Measurements from ENCODE around the gene LRRC36. TPM values are rescaled to one million over a fixed set of nuclear protein-coding genes. Genes with fewer than 3 reads are reported as not detected.

The LRRC36 gene, protein sequence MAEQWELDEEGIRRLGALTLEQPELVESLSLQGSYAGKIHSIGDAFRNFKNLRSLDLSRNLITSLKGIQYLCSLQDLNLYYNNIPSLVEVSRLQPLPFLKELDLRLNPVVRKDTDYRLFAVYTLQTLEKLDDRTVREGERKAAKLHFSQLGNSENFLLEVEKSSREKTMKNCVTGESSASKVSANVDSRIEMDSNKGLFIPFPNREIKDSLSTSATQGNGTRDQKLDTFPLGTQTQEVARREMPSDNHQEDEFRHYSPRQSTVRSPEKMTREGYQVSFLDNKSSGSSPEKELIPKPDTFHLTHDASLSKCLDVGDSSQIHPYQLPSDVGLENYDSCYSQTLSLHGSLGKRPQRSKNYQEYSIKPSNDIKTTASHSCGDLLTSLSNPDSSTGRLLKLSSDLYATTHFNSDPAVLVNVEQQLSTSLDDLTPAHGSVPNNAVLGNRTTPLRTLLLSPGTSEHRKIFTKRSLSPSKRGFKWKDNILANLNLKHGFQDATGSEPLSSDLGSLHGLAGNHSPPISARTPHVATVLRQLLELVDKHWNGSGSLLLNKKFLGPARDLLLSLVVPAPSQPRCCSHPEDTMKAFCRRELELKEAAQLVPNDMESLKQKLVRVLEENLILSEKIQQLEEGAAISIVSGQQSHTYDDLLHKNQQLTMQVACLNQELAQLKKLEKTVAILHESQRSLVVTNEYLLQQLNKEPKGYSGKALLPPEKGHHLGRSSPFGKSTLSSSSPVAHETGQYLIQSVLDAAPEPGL
- total RNA-seq (under 1 TPM in 1 of 10 donors, not detected in 9; 0.26 TPM), polyA plus RNA-seq (under 1 TPM; 0.42 to 0.88 TPM)
- long read RNA-seq, donor 1 = 0 reads
- long read RNA-seq, donor 2 = 0 reads
- long read RNA-seq, donor 3 = 0 reads

DNA sequence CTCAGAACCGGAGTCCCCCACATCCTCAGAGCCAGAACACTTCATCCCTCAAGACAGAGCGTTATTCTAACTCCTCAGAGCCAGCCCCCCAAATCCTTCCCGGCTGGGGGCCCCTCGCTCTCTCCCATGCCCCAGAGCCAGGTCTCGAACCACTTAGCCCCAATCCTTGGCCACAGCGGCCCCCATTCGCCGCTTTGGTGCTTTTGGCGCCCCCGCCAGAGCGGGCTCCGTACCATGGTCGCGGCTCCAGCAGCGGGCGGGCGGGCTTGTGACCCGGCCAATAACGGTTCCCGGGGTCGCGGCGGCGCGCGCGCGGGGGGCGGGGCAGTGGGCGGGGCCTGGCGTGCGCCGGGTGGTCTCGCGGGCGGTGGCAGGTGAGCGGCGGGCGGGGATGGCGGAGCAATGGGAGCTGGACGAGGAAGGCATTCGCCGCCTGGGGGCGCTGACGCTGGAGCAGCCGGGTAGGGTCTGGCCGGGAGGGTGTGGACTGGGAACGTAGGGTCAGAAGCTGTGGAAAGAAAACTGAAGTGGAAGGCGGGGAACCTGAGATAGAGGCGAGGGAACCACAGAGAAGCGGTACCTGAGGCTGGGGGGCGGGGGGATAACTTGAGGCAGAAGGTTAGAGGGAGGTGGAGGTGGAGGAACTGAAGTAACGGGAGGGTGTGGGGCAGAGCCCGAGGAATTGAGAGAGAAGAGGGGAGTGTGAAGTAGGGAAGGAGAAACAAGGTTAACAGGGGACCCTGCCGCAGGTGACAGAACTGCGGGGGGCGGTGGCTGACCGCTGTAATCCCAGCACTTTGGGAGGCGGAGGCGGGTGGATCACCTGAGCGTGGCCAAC, at the start of gene LRRC36, which contains the start of gene KCTD19:
LRRC36 (plus strand) TSS at position 344 of the 838 bp plus-strand sequence; CDS start at position 392, 48 bp downstream.
KCTD19 (minus strand) TSS at position 270 of the 838 bp plus-strand sequence; CDS start at position 236, 34 bp downstream.
- Histone ChIP-seq H3K4me3 (peak within 1 kb of the TSS; percentile 15 to 56 (median 48)), H3K27me3 (peaks cover 0 to 56% (median 26%) of the 10 kb centered on the region in 7 donors), H3K4me1 (peaks cover 4 to 24% (median 7%) of the 10 kb centered on the region in 9 donors), H3K27ac (no peak within 1 kb of the TSS), H3K9me3 (no peaks in the 10 kb centered on the region), H3K36me3 (no peaks in the 10 kb centered on the region)
- 7 to 8% methylated on average over 59 to 61 of the region's 61 CpGs for WGBS, 2 donors
- ATAC-seq = peak in 7 of 8 donors; percentile 44 to 71 (median 57)
- intact Hi-C loops (cut with DNase I) = no loop called here
- TF ChIP-seq, protein P1, sequence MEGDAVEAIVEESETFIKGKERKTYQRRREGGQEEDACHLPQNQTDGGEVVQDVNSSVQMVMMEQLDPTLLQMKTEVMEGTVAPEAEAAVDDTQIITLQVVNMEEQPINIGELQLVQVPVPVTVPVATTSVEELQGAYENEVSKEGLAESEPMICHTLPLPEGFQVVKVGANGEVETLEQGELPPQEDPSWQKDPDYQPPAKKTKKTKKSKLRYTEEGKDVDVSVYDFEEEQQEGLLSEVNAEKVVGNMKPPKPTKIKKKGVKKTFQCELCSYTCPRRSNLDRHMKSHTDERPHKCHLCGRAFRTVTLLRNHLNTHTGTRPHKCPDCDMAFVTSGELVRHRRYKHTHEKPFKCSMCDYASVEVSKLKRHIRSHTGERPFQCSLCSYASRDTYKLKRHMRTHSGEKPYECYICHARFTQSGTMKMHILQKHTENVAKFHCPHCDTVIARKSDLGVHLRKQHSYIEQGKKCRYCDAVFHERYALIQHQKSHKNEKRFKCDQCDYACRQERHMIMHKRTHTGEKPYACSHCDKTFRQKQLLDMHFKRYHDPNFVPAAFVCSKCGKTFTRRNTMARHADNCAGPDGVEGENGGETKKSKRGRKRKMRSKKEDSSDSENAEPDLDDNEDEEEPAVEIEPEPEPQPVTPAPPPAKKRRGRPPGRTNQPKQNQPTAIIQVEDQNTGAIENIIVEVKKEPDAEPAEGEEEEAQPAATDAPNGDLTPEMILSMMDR (IDR thresholded peaks at IDR 0.05) = peak; percentile 18 to 57 (median 42)
- peak; percentile 39 to 65 for DNase-seq

DNA sequence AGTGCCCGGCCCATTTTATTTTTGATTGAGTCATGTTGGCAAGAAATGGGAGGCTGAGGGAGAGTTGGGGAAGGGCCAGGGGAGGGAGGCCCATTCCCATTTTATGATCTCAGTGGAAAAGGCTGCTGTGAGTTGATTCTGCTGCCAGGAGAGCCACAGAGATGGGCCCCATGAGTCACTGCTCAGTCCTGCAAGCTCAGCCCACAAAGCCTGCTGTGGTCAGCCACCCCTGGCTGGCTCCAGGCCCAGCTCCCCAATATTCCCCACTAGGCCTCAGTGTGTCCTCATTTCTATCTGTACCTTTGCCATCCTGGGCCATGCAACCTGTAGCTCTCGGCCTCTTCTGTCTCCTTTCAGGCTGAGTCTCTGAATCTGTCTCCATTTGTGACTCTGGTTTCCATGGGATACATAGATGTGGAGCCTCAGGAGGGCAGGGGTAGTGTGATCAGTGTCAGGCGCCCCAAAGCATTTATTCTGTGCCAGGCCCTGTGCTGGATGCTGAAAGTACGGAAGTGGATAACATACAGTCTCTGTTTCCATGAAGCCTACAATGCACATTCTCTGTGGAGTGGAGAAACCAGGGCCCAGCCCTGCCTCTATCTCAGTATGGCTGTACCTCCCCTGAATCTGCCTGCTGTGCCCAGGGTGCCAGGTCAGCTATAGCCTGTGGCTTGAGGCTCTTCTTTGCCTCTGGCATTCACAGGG, 49.2 kb upstream of the LRRC36 start:
- no peaks in the 10 kb centered on the region for H3K27me3 ChIP-seq
- peak overlapping the region in 5 of 10 donors; percentile 14 to 51 (median 39) for H3K27ac ChIP-seq
- H3K4me3 ChIP-seq = no peak overlapping the region
- ATAC-seq = peak in 3 of 8 donors; percentile 42 to 69 (median 55)
- 87 to 96% methylated on average over 4 of the region's 4 CpGs for WGBS, 2 donors
- H3K9me3 ChIP-seq = no peaks in the 10 kb centered on the region
- DNase-seq = no peak
- TF ChIP-seq, protein P1 (IDR thresholded peaks at IDR 0.05) = no peak
- peaks cover 0 to 29% (median 8%) of the 10 kb centered on the region in 9 donors for H3K4me1 ChIP-seq
- peaks cover 0 to 8% (median 0%) of the 10 kb centered on the region in 9 donors for H3K36me3 ChIP-seq
- intact Hi-C loops (cut with DNase I) = loop anchor here in 4 of 10 donors (5.0 to 10.0 kb wide), 5 partner anchors 77 to 137 kb away; partner anchors contain the start of genes TPPP3 (in 2 of the 4) and ZDHHC1 (in 1 of the 4)

DNA sequence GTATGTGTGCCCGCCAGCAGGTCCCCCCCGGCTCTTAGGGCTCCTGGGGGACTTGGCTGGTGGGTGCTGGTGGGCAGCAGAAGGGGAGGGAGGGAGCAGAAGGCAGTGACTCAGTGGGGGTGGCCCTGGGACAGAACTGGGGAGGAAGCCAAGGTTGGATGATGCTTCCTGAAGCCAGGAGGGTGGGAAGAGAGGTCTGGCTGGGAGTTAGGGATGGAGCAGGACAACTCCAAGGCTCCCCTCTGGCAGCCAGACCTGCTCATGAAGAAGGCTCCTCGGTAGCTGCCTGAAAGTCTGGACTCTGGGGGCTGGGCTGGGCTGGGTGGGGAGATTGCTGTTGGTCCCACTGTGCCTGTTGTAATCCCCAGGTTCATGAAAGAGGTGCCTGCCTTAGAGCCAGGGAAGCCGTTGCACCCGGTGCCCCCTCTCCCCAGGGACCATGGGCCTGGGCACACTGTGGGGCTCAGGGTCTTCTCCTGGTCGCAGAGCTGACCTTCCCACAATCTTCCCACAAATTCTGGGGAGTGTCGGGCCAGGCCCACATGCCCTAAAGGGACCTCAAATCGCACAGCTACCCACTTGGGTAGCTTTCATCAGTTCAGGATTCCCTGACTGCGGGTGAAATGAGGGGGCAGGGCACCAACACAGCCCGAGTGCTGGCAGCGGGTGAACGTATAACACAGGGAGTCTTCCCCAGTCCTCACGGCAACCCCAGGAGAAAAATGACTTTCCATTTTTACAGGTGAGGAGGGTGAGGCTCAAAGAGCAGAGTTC, 48.4 kb upstream of the LRRC36 start:
- Histone ChIP-seq H3K4me1 (peaks cover 0 to 29% (median 8%) of the 10 kb centered on the region in 9 donors), H3K9me3 (no peaks in the 10 kb centered on the region), H3K4me3 (peak overlapping the region in 9 of 10 donors; percentile 36 to 62 (median 56)), H3K27ac (peak overlapping the region in 7 of 10 donors; percentile 16 to 72 (median 43)), H3K27me3 (no peaks in the 10 kb centered on the region), H3K36me3 (peaks cover 0 to 8% (median 0%) of the 10 kb centered on the region in 9 donors)
- TF ChIP-seq, protein P1 (IDR thresholded peaks at IDR 0.05) = no peak
- 79 to 83% methylated on average over 13 of the region's 13 CpGs for WGBS, 2 donors
- DNase-seq (no peak), ATAC-seq (peak in 3 of 8 donors; percentile 27 to 43 (median 37))
- intact Hi-C loops (cut with DNase I) = loop anchor here in 4 of 10 donors (5.0 to 10.0 kb wide), 5 partner anchors 77 to 137 kb away; partner anchors contain the start of genes TPPP3 (in 2 of the 4) and ZDHHC1 (in 1 of the 4)

Data from heart right ventricle (tissue), 16 donors.